Neural cell (in vitro differentiated cells): Measurements from ENCODE around the gene CLEC10A. TPM values are rescaled to one million over a fixed set of nuclear protein-coding genes. Genes with fewer than 3 reads are reported as not detected.

Source experiments
- H2AFZ ChIP-seq: fragments of 200-600, 300-800 bp; sonication (generic), shearing (Covaris generic); 2 replicates; pipeline ENCODE4 v1.6.0; 2014; ENCODE audit warnings: low read depth, mild to moderate bottlenecking, antibody characterized with exemption, low read length, moderate library complexity
- H3F3A ChIP-seq: fragments of 200-600 bp; shearing (Covaris generic); 2 replicates; pipeline ENCODE4 v1.6.1; 2016; ENCODE audit warnings: mild to moderate bottlenecking, moderate library complexity, mixed read lengths, antibody characterized with exemption, low read length; ENCODE audit not compliant: insufficient read depth, poor library complexity, severe bottlenecking
- H3K27ac ChIP-seq: fragments of 200-600, 300-800 bp; sonication (generic), shearing (Covaris generic); 2 replicates; pipeline ENCODE4 v1.5.1; 2014; ENCODE audit warnings: mild to moderate bottlenecking, low read length, moderate library complexity
- H3K27me3 ChIP-seq: fragments of 300-800, 200-600 bp; sonication (generic), shearing (Covaris generic); 2 replicates; pipeline ENCODE4 v1.6.0; 2014; ENCODE audit warnings: mild to moderate bottlenecking, low read depth, low read length, moderate library complexity; ENCODE audit not compliant: insufficient read depth
- H3K36me3 ChIP-seq: fragments of 300-800, 200-600 bp; sonication (generic), shearing (Covaris generic); 2 replicates; pipeline ENCODE4 v1.5.1; 2014; ENCODE audit warnings: mild to moderate bottlenecking, antibody characterized with exemption, low read length, moderate library complexity; ENCODE audit not compliant: insufficient read depth
- H3K4me2 ChIP-seq: fragments of 300-800, 200-600 bp; sonication (generic), shearing (Covaris generic); 2 replicates; pipeline ENCODE4 v1.6.0; 2014; ENCODE audit warnings: mild to moderate bottlenecking, low read length
- H3K4me3 ChIP-seq: fragments of 300-800, 200-600 bp; sonication (generic), shearing (Covaris generic); 2 replicates; pipeline ENCODE4 v1.5.1; 2014; ENCODE audit warnings: mild to moderate bottlenecking, low read length, moderate library complexity
- H3K79me2 ChIP-seq: fragments of 200-600 bp; shearing (Covaris generic); replicated peaks from 2 replicates; pipeline ENCODE4 v1.6.0; 2014; ENCODE audit warnings: mild to moderate bottlenecking, low read length, moderate library complexity; ENCODE audit not compliant: insufficient read depth
- H3K9ac ChIP-seq: fragments of 300-800, 200-600 bp; sonication (generic), shearing (Covaris generic); 2 replicates; pipeline ENCODE4 v1.6.1; 2016; ENCODE audit warnings: mild to moderate bottlenecking, low read length, mixed read lengths
- H3K9me2 ChIP-seq: fragments of 200-600 bp; shearing (Covaris generic); 2 replicates; pipeline ENCODE4 v1.6.1; 2016; ENCODE audit warnings: mild to moderate bottlenecking, low read length, mixed read lengths; ENCODE audit not compliant: insufficient read depth
- H3K9me3 ChIP-seq: fragments of 200-600, 300-800 bp; sonication (generic), shearing (Covaris generic); 2 replicates; pipeline ENCODE4 v1.6.1; 2016; ENCODE audit warnings: mild to moderate bottlenecking, mixed run types, low read length, moderate library complexity, mixed read lengths
- H4K20me1 ChIP-seq: fragments of 200-600 bp; shearing (Covaris generic); 2 replicates; pipeline ENCODE4 v1.6.1; 2016; ENCODE audit warnings: mild to moderate bottlenecking, mixed run types; ENCODE audit not compliant: insufficient read depth
- EP300 ChIP-seq: fragments of 450-650 bp; conservative IDR thresholded peaks from 2 replicates; pipeline ENCODE4 v1.6.1; 2014; ENCODE audit warnings: antibody characterized with exemption, mild to moderate bottlenecking, moderate library complexity; ENCODE audit not compliant: poor library complexity, severe bottlenecking
- EZH2 ChIP-seq: fragments of 200-600, 300-800 bp; shearing (Covaris generic), sonication (generic); IDR thresholded peaks from 2 replicates; pipeline ENCODE4 v1.6.1; 2014; ENCODE audit warnings: antibody characterized with exemption, low read length, borderline replicate concordance, mild to moderate bottlenecking; ENCODE audit not compliant: insufficient read depth, poor library complexity, severe bottlenecking
- MXI1 ChIP-seq: fragments of 450-650 bp; conservative IDR thresholded peaks from 2 replicates; pipeline ENCODE4 v1.6.1; 2014; ENCODE audit warnings: antibody characterized with exemption, mild to moderate bottlenecking; ENCODE audit not compliant: poor library complexity, severe bottlenecking
- POLR2AphosphoS5 ChIP-seq: IDR thresholded peaks from 2 replicates; pipeline ENCODE4 v1.6.1; 2012
- RAD21 ChIP-seq: fragments of 450-650 bp; conservative IDR thresholded peaks from 2 replicates; pipeline ENCODE4 v1.6.1; 2014; ENCODE audit warnings: antibody characterized with exemption, mild to moderate bottlenecking, moderate library complexity
- SMC3 ChIP-seq: fragments of 450-650 bp; conservative IDR thresholded peaks from 2 replicates; pipeline ENCODE4 v1.6.1; 2014; ENCODE audit warnings: antibody characterized with exemption, mild to moderate bottlenecking, moderate library complexity; ENCODE audit not compliant: poor library complexity
- TAF1 ChIP-seq: IDR thresholded peaks from 2 replicates; pipeline ENCODE4 v1.6.1; 2012; ENCODE audit warnings: low read depth
- polyA plus RNA-seq: library from polyadenylated mRNA; depleted of rRNA; stranded (reverse); fragments of >200 nt; gene quantifications from 2 replicates; pipeline ENCODE4 v1.2.3, GENCODE V29; 2014
- TF ChIP-seq, protein P1 (sequence below): IDR thresholded peaks from 2 replicates; pipeline ENCODE4 v1.6.1; 2012; ENCODE audit warnings: borderline replicate concordance
- TF ChIP-seq, protein P2 (sequence below): fragments of 450-650 bp; IDR thresholded peaks from 2 replicates; pipeline ENCODE4 v1.5.1; 2014; ENCODE audit warnings: antibody characterized with exemption, mild to moderate bottlenecking, moderate library complexity; ENCODE audit not compliant: poor library complexity, severe bottlenecking

CLEC10A gene
- polyA plus RNA-seq, 1 donor from 2014 or later, result not detected

DNA sequence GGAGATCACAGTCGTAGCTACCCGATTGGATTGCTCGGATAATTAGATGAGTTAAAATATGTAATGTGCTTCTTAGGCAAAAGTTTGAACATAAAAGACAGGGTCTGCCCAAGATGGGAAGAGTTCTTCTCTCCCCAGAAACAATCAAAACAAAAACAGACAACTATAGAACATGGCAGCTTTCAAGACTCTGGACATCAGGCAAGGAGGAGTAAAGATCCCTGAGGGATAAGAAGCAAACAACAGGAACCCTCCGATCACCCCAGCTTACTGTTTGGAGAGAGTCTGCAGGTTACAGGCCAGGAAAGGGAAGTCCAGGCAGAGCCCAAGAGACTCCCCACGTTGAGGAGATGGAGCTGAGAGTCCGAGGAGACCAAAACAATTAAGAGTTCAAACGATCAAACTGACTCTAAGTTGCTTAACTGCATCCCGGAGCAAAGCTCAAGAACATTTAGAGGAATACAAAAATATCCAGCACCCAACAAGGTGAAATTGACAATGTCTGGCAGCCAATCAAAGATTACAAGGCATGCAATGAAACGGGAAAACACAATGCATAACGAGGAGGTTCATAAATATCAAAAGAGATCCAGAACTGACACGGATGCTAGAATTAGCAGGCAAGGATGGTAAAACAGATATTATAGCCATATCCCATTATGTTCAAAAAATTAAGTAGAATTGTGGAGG lies 30.7 kb upstream of the CLEC10A start:
- Histone ChIP-seq H2AFZ (no peak overlapping the region), H3F3A (no peaks in the 10 kb centered on the region), H3K4me2 (no peak overlapping the region), H3K36me3 (no peaks in the 10 kb centered on the region), H3K9me2 (no peaks in the 10 kb centered on the region), H3K27ac (no peak overlapping the region), H3K4me3 (no peak overlapping the region), H4K20me1 (no peaks in the 10 kb centered on the region), H3K79me2 (no peaks in the 10 kb centered on the region), H3K9me3 (no peaks in the 10 kb centered on the region), H3K9ac (no peak overlapping the region), H3K27me3 (no peaks in the 10 kb centered on the region)
- no peak for TF ChIP-seq EP300
- TF ChIP-seq, protein P1, sequence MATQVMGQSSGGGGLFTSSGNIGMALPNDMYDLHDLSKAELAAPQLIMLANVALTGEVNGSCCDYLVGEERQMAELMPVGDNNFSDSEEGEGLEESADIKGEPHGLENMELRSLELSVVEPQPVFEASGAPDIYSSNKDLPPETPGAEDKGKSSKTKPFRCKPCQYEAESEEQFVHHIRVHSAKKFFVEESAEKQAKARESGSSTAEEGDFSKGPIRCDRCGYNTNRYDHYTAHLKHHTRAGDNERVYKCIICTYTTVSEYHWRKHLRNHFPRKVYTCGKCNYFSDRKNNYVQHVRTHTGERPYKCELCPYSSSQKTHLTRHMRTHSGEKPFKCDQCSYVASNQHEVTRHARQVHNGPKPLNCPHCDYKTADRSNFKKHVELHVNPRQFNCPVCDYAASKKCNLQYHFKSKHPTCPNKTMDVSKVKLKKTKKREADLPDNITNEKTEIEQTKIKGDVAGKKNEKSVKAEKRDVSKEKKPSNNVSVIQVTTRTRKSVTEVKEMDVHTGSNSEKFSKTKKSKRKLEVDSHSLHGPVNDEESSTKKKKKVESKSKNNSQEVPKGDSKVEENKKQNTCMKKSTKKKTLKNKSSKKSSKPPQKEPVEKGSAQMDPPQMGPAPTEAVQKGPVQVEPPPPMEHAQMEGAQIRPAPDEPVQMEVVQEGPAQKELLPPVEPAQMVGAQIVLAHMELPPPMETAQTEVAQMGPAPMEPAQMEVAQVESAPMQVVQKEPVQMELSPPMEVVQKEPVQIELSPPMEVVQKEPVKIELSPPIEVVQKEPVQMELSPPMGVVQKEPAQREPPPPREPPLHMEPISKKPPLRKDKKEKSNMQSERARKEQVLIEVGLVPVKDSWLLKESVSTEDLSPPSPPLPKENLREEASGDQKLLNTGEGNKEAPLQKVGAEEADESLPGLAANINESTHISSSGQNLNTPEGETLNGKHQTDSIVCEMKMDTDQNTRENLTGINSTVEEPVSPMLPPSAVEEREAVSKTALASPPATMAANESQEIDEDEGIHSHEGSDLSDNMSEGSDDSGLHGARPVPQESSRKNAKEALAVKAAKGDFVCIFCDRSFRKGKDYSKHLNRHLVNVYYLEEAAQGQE, result no peak
- no peak for TF ChIP-seq POLR2AphosphoS5
- no peak for TF ChIP-seq TAF1
- no peak for TF ChIP-seq MXI1
- TF ChIP-seq, protein P2, sequence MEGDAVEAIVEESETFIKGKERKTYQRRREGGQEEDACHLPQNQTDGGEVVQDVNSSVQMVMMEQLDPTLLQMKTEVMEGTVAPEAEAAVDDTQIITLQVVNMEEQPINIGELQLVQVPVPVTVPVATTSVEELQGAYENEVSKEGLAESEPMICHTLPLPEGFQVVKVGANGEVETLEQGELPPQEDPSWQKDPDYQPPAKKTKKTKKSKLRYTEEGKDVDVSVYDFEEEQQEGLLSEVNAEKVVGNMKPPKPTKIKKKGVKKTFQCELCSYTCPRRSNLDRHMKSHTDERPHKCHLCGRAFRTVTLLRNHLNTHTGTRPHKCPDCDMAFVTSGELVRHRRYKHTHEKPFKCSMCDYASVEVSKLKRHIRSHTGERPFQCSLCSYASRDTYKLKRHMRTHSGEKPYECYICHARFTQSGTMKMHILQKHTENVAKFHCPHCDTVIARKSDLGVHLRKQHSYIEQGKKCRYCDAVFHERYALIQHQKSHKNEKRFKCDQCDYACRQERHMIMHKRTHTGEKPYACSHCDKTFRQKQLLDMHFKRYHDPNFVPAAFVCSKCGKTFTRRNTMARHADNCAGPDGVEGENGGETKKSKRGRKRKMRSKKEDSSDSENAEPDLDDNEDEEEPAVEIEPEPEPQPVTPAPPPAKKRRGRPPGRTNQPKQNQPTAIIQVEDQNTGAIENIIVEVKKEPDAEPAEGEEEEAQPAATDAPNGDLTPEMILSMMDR, result no peak
- no peak for TF ChIP-seq RAD21
- TF ChIP-seq SMC3, result no peak
- TF ChIP-seq EZH2, result no peak

DNA sequence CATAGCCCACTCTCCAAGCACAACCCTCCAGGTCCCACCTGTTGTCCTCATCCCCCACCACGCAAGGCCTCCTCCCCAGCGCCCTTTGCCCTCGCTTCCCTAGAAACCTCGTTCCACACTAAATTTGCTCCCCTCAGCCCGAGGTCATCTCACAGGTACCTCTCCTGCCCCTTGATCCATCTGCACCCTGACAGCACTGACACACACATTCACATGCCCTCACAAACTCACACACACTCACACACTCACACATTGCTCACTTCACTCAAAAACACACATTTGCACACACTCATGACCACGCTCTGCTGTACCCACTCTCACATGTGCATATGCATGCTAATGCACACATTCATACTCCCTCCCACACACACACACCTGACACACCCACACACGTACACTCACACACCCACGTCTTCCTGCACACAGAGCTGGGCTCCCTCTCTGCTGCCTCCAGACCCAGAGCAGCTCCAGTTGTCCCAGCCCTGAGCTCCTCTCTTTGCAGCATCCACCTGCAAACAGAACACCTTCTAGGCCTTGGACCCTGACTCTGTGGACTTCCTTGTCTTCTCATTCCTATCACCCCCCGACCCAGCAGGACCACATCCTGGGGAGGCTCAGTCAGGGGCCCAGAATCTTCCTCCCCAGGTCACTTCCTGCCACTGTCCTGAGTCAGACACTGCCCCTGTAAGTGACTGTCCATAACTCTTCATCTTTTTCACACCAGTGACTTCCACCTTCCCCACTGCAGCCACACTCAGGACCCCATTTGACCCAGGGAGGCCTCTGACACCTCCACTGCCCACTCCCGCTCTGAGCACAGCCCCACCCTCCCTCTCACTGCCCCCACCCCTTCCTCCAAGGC lies 29.6 kb upstream of the CLEC10A start:
- no peak overlapping the region for H3K4me3 ChIP-seq
- H2AFZ ChIP-seq, result no peak overlapping the region
- no peaks in the 10 kb centered on the region for H3K36me3 ChIP-seq
- no peak overlapping the region for H3K27ac ChIP-seq
- no peak overlapping the region for H3K9ac ChIP-seq
- no peaks in the 10 kb centered on the region for H4K20me1 ChIP-seq
- H3F3A ChIP-seq, result no peaks in the 10 kb centered on the region
- no peaks in the 10 kb centered on the region for H3K9me3 ChIP-seq
- no peaks in the 10 kb centered on the region for H3K9me2 ChIP-seq
- H3K4me2 ChIP-seq, result no peak overlapping the region
- TF ChIP-seq, protein P1, result no peak
- TF ChIP-seq POLR2AphosphoS5, result no peak
- TF ChIP-seq EZH2, result no peak
- TF ChIP-seq, protein P2, result no peak
- no peak for TF ChIP-seq EP300
- TF ChIP-seq TAF1, result no peak
- no peak for TF ChIP-seq RAD21
- no peak for TF ChIP-seq SMC3
- TF ChIP-seq MXI1, result no peak
- no peaks in the 10 kb centered on the region for H3K27me3 ChIP-seq
- no peaks in the 10 kb centered on the region for H3K79me2 ChIP-seq
